Ishikawa (cell line): ENCODE results near the gene UNC45B.

Source experiments
- CEBPB ChIP-seq: IDR thresholded peaks from 2 replicates; pipeline ENCODE4 v1.6.1; 2012
- CREB1 ChIP-seq: IDR thresholded peaks from 2 replicates; pipeline ENCODE4 v1.6.1; 2012; ENCODE audit warnings: low read depth
- EGR1 ChIP-seq: IDR thresholded peaks from 2 replicates; pipeline ENCODE4 v1.6.1; 2012
- EP300 ChIP-seq: IDR thresholded peaks from 2 replicates; pipeline ENCODE4 v1.6.1; 2012; ENCODE audit warnings: borderline replicate concordance
- FOXM1 ChIP-seq: IDR thresholded peaks from 2 replicates; pipeline ENCODE4 v1.6.1; 2012; ENCODE audit warnings: low read depth, borderline replicate concordance
- NFIC ChIP-seq: IDR thresholded peaks from 2 replicates; pipeline ENCODE4 v1.6.1; 2012
- RAD21 ChIP-seq: IDR thresholded peaks from 2 replicates; pipeline ENCODE4 v1.6.1; 2012; ENCODE audit warnings: low read depth
- TAF1 ChIP-seq: IDR thresholded peaks from 2 replicates; pipeline ENCODE4 v1.6.1; 2012; ENCODE audit warnings: low read depth, mild to moderate bottlenecking
- TCF12 ChIP-seq: IDR thresholded peaks from 2 replicates; pipeline ENCODE4 v1.6.1; 2012; ENCODE audit warnings: low read depth
- TEAD4 ChIP-seq: IDR thresholded peaks from 2 replicates; pipeline ENCODE4 v1.6.1; 2012
- YY1 ChIP-seq: IDR thresholded peaks from 2 replicates; pipeline ENCODE4 v1.6.1; 2012; ENCODE audit warnings: low read depth
- ZBTB7A ChIP-seq: IDR thresholded peaks from 2 replicates; pipeline ENCODE4 v1.6.1; 2012; ENCODE audit warnings: low read depth
- TF ChIP-seq, protein P1 (sequence below): IDR thresholded peaks from 2 replicates; pipeline ENCODE4 v1.6.1; 2012
- TF ChIP-seq, protein P2 (sequence below): IDR thresholded peaks from 2 replicates; pipeline ENCODE4 v1.6.1; 2012
- TF ChIP-seq, protein P3 (sequence below): IDR thresholded peaks from 2 replicates; pipeline ENCODE4 v1.6.1; 2012; ENCODE audit warnings: low read depth, mild to moderate bottlenecking

The UNC45B gene

DNA sequence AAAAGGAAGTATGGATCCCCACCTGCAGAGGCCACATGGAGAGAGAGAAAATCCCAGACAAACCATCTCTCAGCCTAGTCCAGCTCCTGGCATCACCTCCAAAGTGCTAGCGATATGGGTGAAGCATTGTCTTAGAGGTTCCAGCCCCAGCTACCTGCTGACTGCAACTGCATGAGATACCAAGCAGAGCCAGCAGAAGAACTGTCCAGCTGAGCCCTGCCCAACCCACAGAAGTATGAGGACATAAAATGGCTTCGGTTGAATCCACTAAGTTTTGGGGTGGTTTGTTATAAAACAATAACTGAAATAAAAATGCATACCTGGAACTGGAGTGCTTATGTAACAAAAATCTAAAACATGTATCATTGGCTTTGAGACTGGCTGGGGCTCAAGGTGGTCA is 74.8 kb downstream of the UNC45B start:
- TF ChIP-seq YY1 (no peak), NFIC (no peak), CREB1 (no peak), ZBTB7A (no peak), TEAD4 (no peak), TCF12 (no peak)
- TF ChIP-seq, protein P1, sequence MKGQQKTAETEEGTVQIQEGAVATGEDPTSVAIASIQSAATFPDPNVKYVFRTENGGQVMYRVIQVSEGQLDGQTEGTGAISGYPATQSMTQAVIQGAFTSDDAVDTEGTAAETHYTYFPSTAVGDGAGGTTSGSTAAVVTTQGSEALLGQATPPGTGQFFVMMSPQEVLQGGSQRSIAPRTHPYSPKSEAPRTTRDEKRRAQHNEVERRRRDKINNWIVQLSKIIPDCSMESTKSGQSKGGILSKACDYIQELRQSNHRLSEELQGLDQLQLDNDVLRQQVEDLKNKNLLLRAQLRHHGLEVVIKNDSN, result no peak

DNA sequence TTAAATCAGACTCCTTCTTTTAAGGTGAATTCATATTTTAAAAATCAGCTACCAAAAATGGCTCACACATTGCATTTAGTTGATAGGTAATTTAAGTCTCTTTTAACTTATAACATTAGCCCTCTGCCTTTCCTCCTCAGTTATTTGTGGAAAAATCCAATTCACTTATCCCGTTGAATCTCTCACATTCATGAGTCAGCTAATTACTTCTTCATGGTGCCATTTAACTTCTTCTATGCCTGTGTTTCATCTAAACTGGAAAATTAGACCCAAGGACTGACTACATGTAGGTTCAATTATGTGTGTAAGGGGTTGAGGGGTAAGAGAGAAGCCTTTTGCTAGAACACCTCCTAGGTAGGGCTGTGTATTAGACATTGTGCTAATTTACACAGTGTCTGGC is 76.8 kb downstream of the UNC45B start:
- TF ChIP-seq, protein P2, sequence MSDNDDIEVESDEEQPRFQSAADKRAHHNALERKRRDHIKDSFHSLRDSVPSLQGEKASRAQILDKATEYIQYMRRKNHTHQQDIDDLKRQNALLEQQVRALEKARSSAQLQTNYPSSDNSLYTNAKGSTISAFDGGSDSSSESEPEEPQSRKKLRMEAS, result no peak

DNA sequence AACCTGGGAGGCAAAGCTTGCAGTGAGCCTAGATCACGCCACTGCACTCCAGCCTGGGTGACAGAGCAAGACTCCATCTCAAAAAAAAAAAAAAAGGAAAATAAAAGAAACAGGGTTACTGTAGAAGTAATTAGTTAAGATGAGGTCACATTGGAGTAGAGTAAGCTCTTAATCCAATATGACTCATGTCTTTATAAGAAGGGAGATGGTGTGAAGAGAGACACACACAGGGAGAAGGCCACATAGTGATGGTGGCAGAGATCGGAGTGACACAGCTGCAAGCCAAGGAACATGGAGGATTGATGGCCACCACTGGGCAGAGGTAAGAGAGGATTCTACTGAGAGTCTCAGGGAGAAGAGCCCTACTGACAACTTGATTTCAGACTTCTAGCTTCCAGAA is 79.9 kb downstream of the UNC45B start:
- no peak for TF ChIP-seq FOXM1
- no peak for TF ChIP-seq CEBPB
- TF ChIP-seq EGR1, result no peak
- TF ChIP-seq YY1, result no peak
- TF ChIP-seq TAF1, result no peak

DNA sequence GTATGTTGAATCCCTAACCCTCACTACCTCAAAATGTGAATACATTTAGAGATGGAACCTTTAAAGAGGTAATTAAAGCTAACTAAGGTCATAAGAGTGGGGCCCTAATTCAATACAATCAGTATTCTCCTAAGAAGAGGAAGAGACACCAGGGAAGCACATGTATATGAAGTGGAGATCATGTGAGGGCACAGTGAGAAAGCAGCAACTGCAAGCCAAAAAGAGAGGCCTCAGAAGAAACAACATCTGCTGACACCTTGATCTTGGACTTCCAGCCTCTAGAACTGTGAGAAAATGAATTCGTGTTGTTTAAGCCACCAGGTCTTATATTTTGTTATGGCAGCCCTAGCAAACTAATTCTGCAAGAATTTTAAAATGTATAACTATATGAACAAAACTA is 82.0 kb downstream of the UNC45B start:
- TF ChIP-seq TEAD4 (no peak), RAD21 (no peak), TCF12 (no peak), ZBTB7A (no peak), YY1 (no peak), EP300 (no peak)

DNA sequence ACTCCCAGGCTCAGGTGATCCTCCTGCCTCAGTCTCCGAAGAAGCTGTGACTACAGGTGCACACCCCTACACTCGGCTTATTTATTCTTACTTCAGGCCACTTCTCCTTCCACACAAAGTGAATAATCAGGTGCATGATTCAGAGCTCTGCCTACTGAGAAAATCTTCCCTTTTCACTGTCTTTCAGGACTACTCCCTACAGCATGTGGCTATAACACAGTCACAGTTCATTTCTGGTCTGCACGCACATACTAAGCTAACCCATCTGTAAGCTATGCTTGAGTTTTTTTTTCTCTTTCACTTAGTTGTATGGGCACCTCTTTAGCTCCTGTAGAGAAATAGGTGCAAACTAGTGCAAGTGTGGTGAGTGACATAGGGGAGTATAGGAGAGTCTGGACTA is 87.7 kb downstream of the UNC45B start:
- TF ChIP-seq TCF12, result no peak
- no peak for TF ChIP-seq RAD21
- no peak for TF ChIP-seq ZBTB7A
- TF ChIP-seq YY1, result no peak
- TF ChIP-seq CEBPB, result no peak
- TF ChIP-seq, protein P1, result no peak
- TF ChIP-seq EP300, result no peak
- TF ChIP-seq EGR1, result no peak
- no peak for TF ChIP-seq FOXM1

DNA sequence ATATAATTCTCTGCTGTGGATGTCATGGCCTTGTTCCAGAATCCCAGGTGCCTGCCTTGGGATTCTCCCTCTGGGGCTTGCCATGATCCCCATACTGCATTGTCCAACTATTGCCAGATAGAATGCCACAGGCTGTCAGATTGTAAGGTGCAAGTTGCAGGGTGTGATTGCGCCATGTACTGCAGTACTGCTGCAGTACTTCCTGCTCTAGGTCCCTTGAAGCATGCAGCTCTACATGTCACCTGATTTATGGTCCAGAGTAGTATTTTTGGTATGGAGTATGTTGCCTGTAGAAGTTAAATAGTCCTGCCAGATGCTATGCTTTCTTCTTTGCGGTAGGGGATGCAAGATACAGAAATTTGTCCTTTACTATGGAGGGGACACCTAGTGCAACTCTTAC is 88.3 kb downstream of the UNC45B start:
- no peak for TF ChIP-seq EGR1
- TF ChIP-seq FOXM1, result no peak
- TF ChIP-seq, protein P1, result no peak
- no peak for TF ChIP-seq EP300
- TF ChIP-seq NFIC, result no peak
- TF ChIP-seq, protein P3, sequence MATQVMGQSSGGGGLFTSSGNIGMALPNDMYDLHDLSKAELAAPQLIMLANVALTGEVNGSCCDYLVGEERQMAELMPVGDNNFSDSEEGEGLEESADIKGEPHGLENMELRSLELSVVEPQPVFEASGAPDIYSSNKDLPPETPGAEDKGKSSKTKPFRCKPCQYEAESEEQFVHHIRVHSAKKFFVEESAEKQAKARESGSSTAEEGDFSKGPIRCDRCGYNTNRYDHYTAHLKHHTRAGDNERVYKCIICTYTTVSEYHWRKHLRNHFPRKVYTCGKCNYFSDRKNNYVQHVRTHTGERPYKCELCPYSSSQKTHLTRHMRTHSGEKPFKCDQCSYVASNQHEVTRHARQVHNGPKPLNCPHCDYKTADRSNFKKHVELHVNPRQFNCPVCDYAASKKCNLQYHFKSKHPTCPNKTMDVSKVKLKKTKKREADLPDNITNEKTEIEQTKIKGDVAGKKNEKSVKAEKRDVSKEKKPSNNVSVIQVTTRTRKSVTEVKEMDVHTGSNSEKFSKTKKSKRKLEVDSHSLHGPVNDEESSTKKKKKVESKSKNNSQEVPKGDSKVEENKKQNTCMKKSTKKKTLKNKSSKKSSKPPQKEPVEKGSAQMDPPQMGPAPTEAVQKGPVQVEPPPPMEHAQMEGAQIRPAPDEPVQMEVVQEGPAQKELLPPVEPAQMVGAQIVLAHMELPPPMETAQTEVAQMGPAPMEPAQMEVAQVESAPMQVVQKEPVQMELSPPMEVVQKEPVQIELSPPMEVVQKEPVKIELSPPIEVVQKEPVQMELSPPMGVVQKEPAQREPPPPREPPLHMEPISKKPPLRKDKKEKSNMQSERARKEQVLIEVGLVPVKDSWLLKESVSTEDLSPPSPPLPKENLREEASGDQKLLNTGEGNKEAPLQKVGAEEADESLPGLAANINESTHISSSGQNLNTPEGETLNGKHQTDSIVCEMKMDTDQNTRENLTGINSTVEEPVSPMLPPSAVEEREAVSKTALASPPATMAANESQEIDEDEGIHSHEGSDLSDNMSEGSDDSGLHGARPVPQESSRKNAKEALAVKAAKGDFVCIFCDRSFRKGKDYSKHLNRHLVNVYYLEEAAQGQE, result no peak
- TF ChIP-seq TEAD4, result no peak
- TF ChIP-seq ZBTB7A, result no peak
- no peak for TF ChIP-seq YY1
- TF ChIP-seq, protein P2, result no peak
- TF ChIP-seq RAD21, result no peak
- no peak for TF ChIP-seq TAF1
- no peak for TF ChIP-seq CREB1

DNA sequence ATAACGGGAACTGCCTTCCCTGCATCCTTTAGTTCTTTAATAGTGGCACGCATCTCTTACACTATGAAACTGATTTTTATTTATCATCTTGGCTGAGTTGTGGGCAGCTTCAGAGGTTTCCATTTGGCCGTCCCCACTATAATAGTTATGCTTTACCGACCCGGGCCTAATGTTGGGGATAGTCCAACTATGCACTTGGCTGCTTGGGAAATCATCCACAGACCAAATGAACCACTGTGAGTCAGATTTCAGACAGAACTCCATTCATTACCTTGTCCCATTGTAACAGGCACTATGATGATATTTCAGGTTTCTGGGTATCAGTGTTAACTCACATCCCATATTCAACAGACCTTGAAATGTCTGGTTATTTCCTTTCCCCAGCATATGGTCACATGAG is 89.2 kb downstream of the UNC45B start:
- TF ChIP-seq EP300 (no peak), CREB1 (no peak), ZBTB7A (no peak), EGR1 (no peak), CEBPB (no peak), TCF12 (no peak), NFIC (no peak), RAD21 (no peak), YY1 (no peak), FOXM1 (no peak), TAF1 (no peak), TEAD4 (no peak)
- TF ChIP-seq, protein P2, result no peak
- TF ChIP-seq, protein P1, result no peak
- TF ChIP-seq, protein P3, result no peak
